C4-2B (cell line): ENCODE measurements around the gene NUDT14.

Experiments used
- ZFX ChIP-seq: fragments of 450-650 bp; IDR thresholded peaks from 2 replicates; pipeline ENCODE4 v1.6.1; 2017
- TF ChIP-seq, protein P1 (sequence below): fragments of 450-650 bp; conservative IDR thresholded peaks from 2 replicates; pipeline ENCODE4 v1.5.1; 2017; ENCODE audit warnings: mild to moderate bottlenecking

DNA sequence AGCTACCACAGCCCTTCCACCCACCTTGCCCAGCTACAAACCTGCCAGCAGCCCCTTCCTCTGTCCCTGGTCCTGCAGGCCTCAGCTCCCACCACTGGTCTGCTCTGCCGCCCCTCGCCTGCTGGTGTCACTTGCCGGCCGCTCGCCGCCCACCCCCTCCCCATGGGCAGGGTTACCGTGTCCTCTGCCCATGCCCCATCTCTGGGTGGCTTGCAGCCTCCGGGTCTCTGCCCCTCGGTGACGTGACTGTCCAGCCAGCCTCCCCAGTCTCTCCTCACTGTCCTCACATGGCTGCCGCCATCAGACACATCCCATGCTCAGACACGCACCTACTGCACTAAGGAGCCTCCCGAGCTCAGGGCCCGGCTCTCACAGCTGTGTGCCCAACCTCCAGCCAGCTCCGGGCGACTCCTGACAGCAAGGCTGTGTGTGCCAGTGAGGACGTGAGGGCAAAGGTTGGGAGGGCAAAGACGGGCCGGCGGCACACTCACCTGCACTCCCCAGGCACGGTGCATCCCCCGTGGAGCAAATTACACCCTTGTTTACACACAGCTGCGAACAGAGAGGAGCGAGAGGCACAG lies 26.0 kb downstream of the NUDT14 start:
- TF ChIP-seq, protein P1, sequence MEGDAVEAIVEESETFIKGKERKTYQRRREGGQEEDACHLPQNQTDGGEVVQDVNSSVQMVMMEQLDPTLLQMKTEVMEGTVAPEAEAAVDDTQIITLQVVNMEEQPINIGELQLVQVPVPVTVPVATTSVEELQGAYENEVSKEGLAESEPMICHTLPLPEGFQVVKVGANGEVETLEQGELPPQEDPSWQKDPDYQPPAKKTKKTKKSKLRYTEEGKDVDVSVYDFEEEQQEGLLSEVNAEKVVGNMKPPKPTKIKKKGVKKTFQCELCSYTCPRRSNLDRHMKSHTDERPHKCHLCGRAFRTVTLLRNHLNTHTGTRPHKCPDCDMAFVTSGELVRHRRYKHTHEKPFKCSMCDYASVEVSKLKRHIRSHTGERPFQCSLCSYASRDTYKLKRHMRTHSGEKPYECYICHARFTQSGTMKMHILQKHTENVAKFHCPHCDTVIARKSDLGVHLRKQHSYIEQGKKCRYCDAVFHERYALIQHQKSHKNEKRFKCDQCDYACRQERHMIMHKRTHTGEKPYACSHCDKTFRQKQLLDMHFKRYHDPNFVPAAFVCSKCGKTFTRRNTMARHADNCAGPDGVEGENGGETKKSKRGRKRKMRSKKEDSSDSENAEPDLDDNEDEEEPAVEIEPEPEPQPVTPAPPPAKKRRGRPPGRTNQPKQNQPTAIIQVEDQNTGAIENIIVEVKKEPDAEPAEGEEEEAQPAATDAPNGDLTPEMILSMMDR: no peak
- no peak for TF ChIP-seq ZFX
